ENCODE measurements around the gene ARRDC4. TPM values are rescaled to one million over a fixed set of nuclear protein-coding genes. Genes with fewer than 3 reads are reported as not detected.

Gene ARRDC4
- total RNA-seq, 3 donors from 2014 or later = 49.6 to 164 (median 51.5) TPM

- intact Hi-C loops (cut with DNase I, micrococcal nuclease) = no loop called here
- Histone ChIP-seq H3K36me3 (ENCODE audit: low read depth) (no peaks in the 10 kb centered on the region), H3K9me3 (peaks cover 2% of the 10 kb centered on the region), H3K4me3 (no peak overlapping the region), H3K4me1 (ENCODE audit: low read depth) (peaks cover 20% of the 10 kb centered on the region)
- no peak for DNase-seq
- TF ChIP-seq CTCF (IDR thresholded peaks at IDR 0.05) = no peak
- no peak for ATAC-seq
These were observed 31.6 kb downstream of the ARRDC4 start for GRCh38 chr15:97991972-97992541.

- no peak for ATAC-seq
These were observed 32.3 kb downstream of the ARRDC4 start for GRCh38 chr15:97992823-97993222.

GRCh38 chr15:97993310-97993738, 32.8 kb downstream of the ARRDC4 start:
- ATAC-seq = no peak
- TF ChIP-seq CTCF (IDR thresholded peaks at IDR 0.05) = no peak
- no peak for DNase-seq
- intact Hi-C loops (cut with DNase I, micrococcal nuclease) = no loop called here
- no peaks in the 10 kb centered on the region for H3K36me3 ChIP-seq (ENCODE audit: low read depth)
- H3K4me1 ChIP-seq (ENCODE audit: low read depth) = peaks cover 20% of the 10 kb centered on the region
- no peaks in the 10 kb centered on the region for H3K9me3 ChIP-seq
- no peak overlapping the region for H3K4me3 ChIP-seq

More at GRCh38 chr15:97992823-97993222, 32.3 kb downstream of the ARRDC4 start:
- Histone ChIP-seq H3K9me3 (no peaks in the 10 kb centered on the region), H3K4me3 (no peak overlapping the region), H3K36me3 (ENCODE audit: low read depth) (no peaks in the 10 kb centered on the region), H3K4me1 (ENCODE audit: low read depth) (peaks cover 20% of the 10 kb centered on the region)
- no peak for TF ChIP-seq CTCF (IDR thresholded peaks at IDR 0.05)
- intact Hi-C loops (cut with DNase I, micrococcal nuclease) = no loop called here
- no peak for DNase-seq

GRCh38 chr15:97994236-97994635, 33.7 kb downstream of the ARRDC4 start:
- Histone ChIP-seq H3K4me3 (no peak overlapping the region), H3K36me3 (ENCODE audit: low read depth) (no peaks in the 10 kb centered on the region), H3K4me1 (ENCODE audit: low read depth) (peaks cover 26% of the 10 kb centered on the region), H3K9me3 (no peaks in the 10 kb centered on the region)
- ATAC-seq (no peak), DNase-seq (no peak)
- no peak for TF ChIP-seq CTCF (IDR thresholded peaks at IDR 0.05)
- intact Hi-C loops (cut with DNase I, micrococcal nuclease) = no loop called here

- ATAC-seq (peak; percentile 91), DNase-seq (peak in 1 of 3 donors; percentile 57)
- Histone ChIP-seq H3K4me1 (ENCODE audit: low read depth) (peaks cover 34% of the 10 kb centered on the region), H3K36me3 (ENCODE audit: low read depth) (no peaks in the 10 kb centered on the region), H3K9me3 (no peaks in the 10 kb centered on the region), H3K4me3 (no peak overlapping the region)
- TF ChIP-seq CTCF (IDR thresholded peaks at IDR 0.05) = no peak
- intact Hi-C loops (cut with DNase I, micrococcal nuclease) = no loop called here
These were observed 34.7 kb downstream of the ARRDC4 start for GRCh38 chr15:97995192-97995591.
